Measurements from ENCODE around the gene FLNB. TPM values are rescaled to one million over a fixed set of nuclear protein-coding genes. Genes with fewer than 3 reads are reported as not detected.

Gene FLNB
- total and polyA plus RNA-seq, 2 of the 13 experiments (the other 11 are each of a cell fraction or from before 2014, with no cell fraction given): 106 to 130 TPM

DNA sequence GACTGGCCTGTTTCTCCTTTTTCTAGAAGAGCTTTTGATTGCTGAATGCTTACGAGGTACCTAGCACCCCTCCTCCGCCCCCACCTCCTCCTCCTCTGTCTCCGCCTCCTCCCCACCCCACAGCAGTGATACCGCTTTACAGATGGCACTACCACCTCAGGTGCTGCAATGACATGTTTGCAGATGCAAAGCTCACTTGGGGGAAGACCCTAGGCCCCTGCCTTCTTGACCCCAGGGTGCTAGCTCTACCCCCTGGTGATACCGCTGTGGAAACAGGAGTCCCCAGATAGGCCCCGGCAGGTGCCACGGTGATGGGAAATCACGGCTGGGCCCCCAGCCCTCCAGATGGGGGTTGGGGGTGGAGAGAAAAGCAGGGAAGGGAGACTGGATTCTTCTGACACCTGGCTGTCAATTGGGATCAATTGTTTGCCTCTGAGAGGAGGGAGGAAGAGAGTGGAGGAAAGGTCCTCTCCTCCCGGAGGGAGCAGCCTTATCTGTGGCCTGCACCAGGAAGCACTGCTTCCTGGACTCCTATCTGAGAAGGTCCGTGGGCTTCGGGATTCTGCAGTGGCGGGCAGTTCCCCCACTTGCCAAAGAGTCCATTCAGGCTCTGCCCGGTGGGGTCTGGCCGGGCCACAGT, 164.9 kb downstream of the FLNB start (continued):
- TF ChIP-seq HNF1A (IDR thresholded peaks at IDR 0.05; ENCODE audit: low read depth) (no peak), HNF1A (CRISPR knock-in tag; IDR thresholded peaks at IDR 0.05; ENCODE audit: borderline replicate concordance) (no peak), ZNF253 (CRISPR knock-in tag; IDR thresholded peaks at IDR 0.05; ENCODE audit: borderline replicate concordance) (no peak), ZNF616 (CRISPR knock-in tag; IDR thresholded peaks at IDR 0.05; ENCODE audit: low read depth) (0 out of 2 replicates have a peak, but pooled peaks have one; percentile 11), NONO (IDR thresholded peaks at IDR 0.05) (no peak), NONO (CRISPR knock-in tag; conservative IDR thresholded peaks at IDR 0.05) (0 out of 2 replicates have a peak, but pooled peaks have one; percentile 18), ZNF337 (CRISPR knock-in tag; IDR thresholded peaks at IDR 0.05; ENCODE audit: borderline replicate concordance, low read depth) (no peak), JDP2 (CRISPR knock-in tag; IDR thresholded peaks at IDR 0.05; ENCODE audit: borderline replicate concordance) (no peak; the same call in 1 of the 2 replicates), ZNF451 (CRISPR knock-in tag; IDR thresholded peaks at IDR 0.05) (no peak), ZEB1 (IDR thresholded peaks at IDR 0.05; ENCODE audit: insufficient replicate concordance, low read depth) (no peak), HNRNPLL (IDR thresholded peaks at IDR 0.05; ENCODE audit: low read depth, low read length, poor library complexity, severe bottlenecking) (no peak), ZNF598 (CRISPR knock-in tag; IDR thresholded peaks at IDR 0.05; ENCODE audit: borderline replicate concordance) (no peak), SIX1 (CRISPR knock-in tag; IDR thresholded peaks at IDR 0.05; ENCODE audit: borderline replicate concordance) (no peak), SP140L (CRISPR knock-in tag; IDR thresholded peaks at IDR 0.05; ENCODE audit: borderline replicate concordance) (no peak)
- TF ChIP-seq, protein P1, sequence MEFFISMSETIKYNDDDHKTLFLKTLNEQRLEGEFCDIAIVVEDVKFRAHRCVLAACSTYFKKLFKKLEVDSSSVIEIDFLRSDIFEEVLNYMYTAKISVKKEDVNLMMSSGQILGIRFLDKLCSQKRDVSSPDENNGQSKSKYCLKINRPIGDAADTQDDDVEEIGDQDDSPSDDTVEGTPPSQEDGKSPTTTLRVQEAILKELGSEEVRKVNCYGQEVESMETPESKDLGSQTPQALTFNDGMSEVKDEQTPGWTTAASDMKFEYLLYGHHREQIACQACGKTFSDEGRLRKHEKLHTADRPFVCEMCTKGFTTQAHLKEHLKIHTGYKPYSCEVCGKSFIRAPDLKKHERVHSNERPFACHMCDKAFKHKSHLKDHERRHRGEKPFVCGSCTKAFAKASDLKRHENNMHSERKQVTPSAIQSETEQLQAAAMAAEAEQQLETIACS (CRISPR knock-in tag; IDR thresholded peaks at IDR 0.05): no peak
- TF ChIP-seq, protein P2, sequence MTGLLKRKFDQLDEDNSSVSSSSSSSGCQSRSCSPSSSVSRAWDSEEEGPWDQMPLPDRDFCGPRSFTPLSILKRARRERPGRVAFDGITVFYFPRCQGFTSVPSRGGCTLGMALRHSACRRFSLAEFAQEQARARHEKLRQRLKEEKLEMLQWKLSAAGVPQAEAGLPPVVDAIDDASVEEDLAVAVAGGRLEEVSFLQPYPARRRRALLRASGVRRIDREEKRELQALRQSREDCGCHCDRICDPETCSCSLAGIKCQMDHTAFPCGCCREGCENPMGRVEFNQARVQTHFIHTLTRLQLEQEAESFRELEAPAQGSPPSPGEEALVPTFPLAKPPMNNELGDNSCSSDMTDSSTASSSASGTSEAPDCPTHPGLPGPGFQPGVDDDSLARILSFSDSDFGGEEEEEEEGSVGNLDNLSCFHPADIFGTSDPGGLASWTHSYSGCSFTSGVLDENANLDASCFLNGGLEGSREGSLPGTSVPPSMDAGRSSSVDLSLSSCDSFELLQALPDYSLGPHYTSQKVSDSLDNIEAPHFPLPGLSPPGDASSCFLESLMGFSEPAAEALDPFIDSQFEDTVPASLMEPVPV (CRISPR knock-in tag; IDR thresholded peaks at IDR 0.05): no peak
- TF ChIP-seq, protein P3, sequence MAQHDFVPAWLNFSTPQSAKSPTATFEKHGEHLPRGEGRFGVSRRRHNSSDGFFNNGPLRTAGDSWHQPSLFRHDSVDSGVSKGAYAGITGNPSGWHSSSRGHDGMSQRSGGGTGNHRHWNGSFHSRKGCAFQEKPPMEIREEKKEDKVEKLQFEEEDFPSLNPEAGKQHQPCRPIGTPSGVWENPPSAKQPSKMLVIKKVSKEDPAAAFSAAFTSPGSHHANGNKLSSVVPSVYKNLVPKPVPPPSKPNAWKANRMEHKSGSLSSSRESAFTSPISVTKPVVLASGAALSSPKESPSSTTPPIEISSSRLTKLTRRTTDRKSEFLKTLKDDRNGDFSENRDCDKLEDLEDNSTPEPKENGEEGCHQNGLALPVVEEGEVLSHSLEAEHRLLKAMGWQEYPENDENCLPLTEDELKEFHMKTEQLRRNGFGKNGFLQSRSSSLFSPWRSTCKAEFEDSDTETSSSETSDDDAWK (CRISPR knock-in tag; IDR thresholded peaks at IDR 0.05): no peak
- TF ChIP-seq, protein P4, sequence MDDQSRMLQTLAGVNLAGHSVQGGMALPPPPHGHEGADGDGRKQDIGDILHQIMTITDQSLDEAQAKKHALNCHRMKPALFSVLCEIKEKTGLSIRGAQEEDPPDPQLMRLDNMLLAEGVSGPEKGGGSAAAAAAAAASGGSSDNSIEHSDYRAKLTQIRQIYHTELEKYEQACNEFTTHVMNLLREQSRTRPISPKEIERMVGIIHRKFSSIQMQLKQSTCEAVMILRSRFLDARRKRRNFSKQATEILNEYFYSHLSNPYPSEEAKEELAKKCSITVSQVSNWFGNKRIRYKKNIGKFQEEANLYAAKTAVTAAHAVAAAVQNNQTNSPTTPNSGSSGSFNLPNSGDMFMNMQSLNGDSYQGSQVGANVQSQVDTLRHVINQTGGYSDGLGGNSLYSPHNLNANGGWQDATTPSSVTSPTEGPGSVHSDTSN (CRISPR knock-in tag; IDR thresholded peaks at IDR 0.05; ENCODE audit: borderline replicate concordance): no peak
